ENCODE results near the gene TMEM121. TPM values are rescaled to one million over a fixed set of nuclear protein-coding genes. Genes with fewer than 3 reads are reported as not detected.

The TMEM121 gene
- total RNA-seq, 1 experiment from 2014 or later, result not detected

DNA sequence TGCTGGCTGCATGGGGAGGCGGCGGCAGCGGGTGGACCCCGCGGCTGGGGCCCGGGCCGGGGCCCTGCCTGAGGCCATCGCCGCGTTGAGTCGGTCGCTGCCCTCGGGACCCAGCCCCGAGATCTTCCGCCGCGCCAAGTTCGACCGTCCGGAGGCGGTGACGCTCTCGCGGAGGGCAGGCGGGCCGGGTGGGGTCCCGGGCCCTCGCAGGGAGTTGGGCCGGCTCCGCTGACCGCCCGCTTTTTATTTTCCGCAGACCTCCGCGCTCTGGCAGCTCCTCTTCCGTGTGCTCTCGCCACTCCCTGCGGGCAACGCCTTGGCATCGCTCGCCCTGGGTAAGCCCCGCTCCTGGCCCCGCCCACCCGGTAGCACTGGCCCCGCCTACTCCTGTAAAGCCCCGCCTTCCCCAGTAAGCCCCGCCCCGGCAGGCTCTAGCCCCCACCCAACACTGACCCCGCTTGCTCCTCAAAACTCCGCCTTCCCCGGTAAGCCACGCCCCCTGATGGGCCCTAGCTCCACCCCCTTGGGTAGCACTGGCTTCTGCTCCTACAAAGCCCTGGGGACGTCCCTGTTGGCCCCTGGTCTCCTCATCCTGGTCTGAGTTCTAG lies 34.9 kb upstream of the TMEM121 start:
- intact Hi-C loops (cut with micrococcal nuclease; ENCODE audit: unreplicated experiment), result loop anchor here (2.0 to 5.0 kb wide), 2 partner anchors 36 to 121 kb away; partner anchors contain the start of gene TMEM121
- CTCF ChIA-PET, result interaction anchor here (0.8 to 2.9 kb wide), 2 partner anchors 10 to 19 kb away, joined by 3 to 57 read pairs; no protein-coding TSS in a partner anchor
- peak overlapping the region; percentile 79 for H3K4me3 Mint-ChIP-seq (ENCODE audit: unreplicated experiment)
- peak overlapping the region; percentile 87 for H3K27ac Mint-ChIP-seq (ENCODE audit: unreplicated experiment)
- H3K36me3 Mint-ChIP-seq (ENCODE audit: insufficient read depth, unreplicated experiment), result peaks cover 12% of the 10 kb centered on the region
- H3K9me3 Mint-ChIP-seq (ENCODE audit: unreplicated experiment), result no peaks in the 10 kb centered on the region
- H3K9me3 ChIP-seq, result no peaks in the 10 kb centered on the region
- POLR2A ChIA-PET, result interaction anchor here (1.4 to 1.5 kb wide), 2 partner anchors 11 to 243 kb away, joined by 3 to 4 read pairs; partner anchors contain the start of gene BTBD6
- H3K27me3 ChIP-seq (replicated peaks; ENCODE audit: control insufficient read depth, insufficient read depth, low read length), result no peaks in the 10 kb centered on the region
- H3K4me1 ChIP-seq, result peaks cover 25% of the 10 kb centered on the region
- no peaks in the 10 kb centered on the region; the same call in 1 of the 2 replicates for H3K36me3 ChIP-seq (ENCODE audit: control insufficient read depth, insufficient read depth, low read length)
- TF ChIP-seq CTCF (IDR thresholded peaks at IDR 0.05; ENCODE audit: insufficient read depth in 1 of 2, low read depth in 1 of 2, low read length in 1 of 2, severe bottlenecking in 1 of 2, unreplicated experiment in 1 of 2), result no peak
- no peaks in the 10 kb centered on the region for H3K4me1 Mint-ChIP-seq (ENCODE audit: low read depth, unreplicated experiment)
- TSS peak; percentile 26 for BruUV-seq (replicated peaks)
- H3K27me3 Mint-ChIP-seq (ENCODE audit: insufficient read depth, unreplicated experiment), result no peaks in the 10 kb centered on the region
- DNase-seq, result peak; percentile 85 to 88
- H3K4me3 ChIP-seq (ENCODE audit: low read depth, low read length), result peak overlapping the region; percentile 83

DNA sequence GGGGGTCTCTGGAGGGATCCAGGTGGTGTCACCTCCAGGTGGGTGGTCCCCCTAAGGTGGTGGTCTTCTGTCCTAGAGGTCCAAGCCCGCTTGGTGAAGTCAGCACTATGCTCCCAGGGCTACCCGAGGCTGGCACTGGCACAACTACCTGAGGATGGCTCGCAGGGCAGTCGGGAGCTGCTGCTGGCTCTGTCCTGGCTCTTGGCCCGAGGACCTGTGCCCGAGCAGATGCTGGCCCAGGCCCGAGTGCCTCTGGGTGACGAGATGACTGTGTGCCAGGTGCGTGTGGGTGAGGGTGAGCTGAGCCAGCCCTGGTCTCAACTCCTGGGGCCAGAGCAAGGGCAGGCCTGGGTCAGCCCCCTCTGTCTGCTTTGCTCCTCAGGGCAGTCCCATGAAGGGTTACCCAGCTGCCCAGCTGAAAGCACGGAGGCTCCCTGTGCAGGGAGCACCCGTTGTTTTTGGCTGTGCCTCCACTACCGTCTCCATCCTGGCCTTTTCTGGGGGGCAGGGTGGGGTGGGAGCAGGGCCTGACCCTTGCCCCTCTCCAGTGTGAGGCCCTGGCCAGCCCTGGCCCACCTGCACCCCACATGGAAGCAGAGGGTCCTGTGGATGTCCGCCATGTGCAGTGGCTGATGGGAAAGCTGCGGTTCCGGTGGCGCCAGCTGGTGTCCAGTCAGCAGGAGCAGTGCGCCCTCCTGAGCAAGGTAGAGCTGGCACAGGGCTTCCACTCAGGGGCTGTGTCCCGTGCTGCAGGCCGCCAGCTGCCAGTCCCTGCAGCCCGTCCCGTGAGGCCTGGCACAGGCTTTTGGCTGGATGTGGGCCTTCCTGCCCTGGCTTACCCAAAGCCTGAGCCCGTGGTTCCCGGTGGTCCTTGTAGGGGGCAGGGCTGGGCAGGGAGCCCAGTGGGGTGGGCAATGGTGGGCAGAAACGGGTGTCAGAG lies 34.1 kb upstream of the TMEM121 start:
- no peaks in the 10 kb centered on the region for H3K27me3 Mint-ChIP-seq (ENCODE audit: insufficient read depth, unreplicated experiment)
- BruUV-seq (replicated peaks), result no TSS peak
- H3K27ac Mint-ChIP-seq (ENCODE audit: unreplicated experiment), result peak overlapping the region; percentile 87
- peak overlapping the region; percentile 79 for H3K4me3 Mint-ChIP-seq (ENCODE audit: unreplicated experiment)
- H3K36me3 Mint-ChIP-seq (ENCODE audit: insufficient read depth, unreplicated experiment), result peaks cover 12% of the 10 kb centered on the region
- Histone ChIP-seq H3K36me3 (ENCODE audit: control insufficient read depth, insufficient read depth, low read length) (no peaks in the 10 kb centered on the region; the same call in 1 of the 2 replicates), H3K27me3 (replicated peaks; ENCODE audit: control insufficient read depth, insufficient read depth, low read length) (no peaks in the 10 kb centered on the region), H3K4me3 (ENCODE audit: low read depth, low read length) (peak overlapping the region; percentile 83), H3K4me1 (peaks cover 23% of the 10 kb centered on the region), H3K9me3 (no peaks in the 10 kb centered on the region)
- intact Hi-C loops (cut with micrococcal nuclease; ENCODE audit: unreplicated experiment), result loop anchor here (5.0 kb wide), 1 partner anchor 35 kb away; the partner anchor contains the start of gene TMEM121
- DNase-seq, result no peak
- POLR2A ChIA-PET, result interaction anchor here (1.4 kb wide), 1 partner anchor 12 kb away, joined by 4 read pairs; no protein-coding TSS in a partner anchor
- no peaks in the 10 kb centered on the region for H3K4me1 Mint-ChIP-seq (ENCODE audit: low read depth, unreplicated experiment)
- no peaks in the 10 kb centered on the region for H3K9me3 Mint-ChIP-seq (ENCODE audit: unreplicated experiment)
- CTCF ChIA-PET, result interaction anchor here (0.8 kb wide), 1 partner anchor 20 kb away, joined by 3 read pairs; no protein-coding TSS in a partner anchor
- TF ChIP-seq CTCF (IDR thresholded peaks at IDR 0.05; ENCODE audit: insufficient read depth in 1 of 2, low read depth in 1 of 2, low read length in 1 of 2, severe bottlenecking in 1 of 2, unreplicated experiment in 1 of 2), result no peak
